GM10266 (cell line): ENCODE measurements around the gene MACROH2A1.

Source experiments
- DNase-seq: peaks from one replicate; pipeline ENCODE4 v3.0.0; 2012; ENCODE audit errors: extremely low spot score
- TF ChIP-seq, protein P1 (sequence below): IDR thresholded peaks from 2 replicates; pipeline ENCODE4 v1.5.1; 2012; ENCODE audit warnings: mild to moderate bottlenecking, low read depth; ENCODE audit not compliant: control insufficient read depth, insufficient read depth; ENCODE audit errors: missing control alignments

Gene MACROH2A1

DNA sequence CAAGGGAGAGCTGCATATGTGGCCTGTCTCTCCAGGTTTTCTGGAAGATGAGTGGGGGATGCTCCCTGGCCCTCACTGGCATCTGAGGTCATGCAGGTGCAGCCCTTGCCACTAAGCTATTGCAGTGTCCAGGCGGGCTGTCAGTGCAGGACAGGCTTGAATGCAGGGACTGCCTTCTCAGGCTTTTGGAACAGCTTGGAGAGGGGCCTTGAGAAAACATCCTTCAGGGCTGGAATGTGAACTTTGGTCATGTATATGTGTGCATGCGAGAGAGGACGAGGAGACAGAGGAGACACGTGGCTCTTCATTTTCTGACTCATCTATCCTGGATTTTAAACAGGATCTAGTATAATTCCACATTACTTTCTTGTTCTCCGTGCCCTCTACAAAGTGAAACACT lies 90.3 kb downstream of the MACROH2A1 start:
- TF ChIP-seq, protein P1, sequence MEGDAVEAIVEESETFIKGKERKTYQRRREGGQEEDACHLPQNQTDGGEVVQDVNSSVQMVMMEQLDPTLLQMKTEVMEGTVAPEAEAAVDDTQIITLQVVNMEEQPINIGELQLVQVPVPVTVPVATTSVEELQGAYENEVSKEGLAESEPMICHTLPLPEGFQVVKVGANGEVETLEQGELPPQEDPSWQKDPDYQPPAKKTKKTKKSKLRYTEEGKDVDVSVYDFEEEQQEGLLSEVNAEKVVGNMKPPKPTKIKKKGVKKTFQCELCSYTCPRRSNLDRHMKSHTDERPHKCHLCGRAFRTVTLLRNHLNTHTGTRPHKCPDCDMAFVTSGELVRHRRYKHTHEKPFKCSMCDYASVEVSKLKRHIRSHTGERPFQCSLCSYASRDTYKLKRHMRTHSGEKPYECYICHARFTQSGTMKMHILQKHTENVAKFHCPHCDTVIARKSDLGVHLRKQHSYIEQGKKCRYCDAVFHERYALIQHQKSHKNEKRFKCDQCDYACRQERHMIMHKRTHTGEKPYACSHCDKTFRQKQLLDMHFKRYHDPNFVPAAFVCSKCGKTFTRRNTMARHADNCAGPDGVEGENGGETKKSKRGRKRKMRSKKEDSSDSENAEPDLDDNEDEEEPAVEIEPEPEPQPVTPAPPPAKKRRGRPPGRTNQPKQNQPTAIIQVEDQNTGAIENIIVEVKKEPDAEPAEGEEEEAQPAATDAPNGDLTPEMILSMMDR, result no peak
- DNase-seq, result no peak

DNA sequence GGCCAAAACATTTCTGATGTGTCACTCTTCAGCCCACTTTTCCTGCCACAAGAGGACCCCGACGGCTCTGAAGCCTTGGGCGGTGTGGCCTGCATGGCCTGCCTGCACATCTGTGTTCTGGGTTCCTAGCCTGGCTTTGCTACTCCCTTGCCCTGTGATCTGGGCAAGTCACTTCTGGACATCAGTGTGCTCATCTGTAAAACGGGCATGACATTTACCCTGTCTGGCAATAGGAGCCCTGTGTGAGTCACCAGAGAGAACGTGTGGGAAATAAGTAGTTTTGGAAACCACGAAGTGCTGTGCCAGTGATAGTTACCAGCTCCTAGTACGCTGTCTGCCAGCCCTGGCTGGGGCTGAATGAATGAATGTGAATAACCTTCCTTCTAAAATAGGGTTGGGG lies 90.8 kb downstream of the MACROH2A1 start:
- TF ChIP-seq, protein P1, result no peak

DNA sequence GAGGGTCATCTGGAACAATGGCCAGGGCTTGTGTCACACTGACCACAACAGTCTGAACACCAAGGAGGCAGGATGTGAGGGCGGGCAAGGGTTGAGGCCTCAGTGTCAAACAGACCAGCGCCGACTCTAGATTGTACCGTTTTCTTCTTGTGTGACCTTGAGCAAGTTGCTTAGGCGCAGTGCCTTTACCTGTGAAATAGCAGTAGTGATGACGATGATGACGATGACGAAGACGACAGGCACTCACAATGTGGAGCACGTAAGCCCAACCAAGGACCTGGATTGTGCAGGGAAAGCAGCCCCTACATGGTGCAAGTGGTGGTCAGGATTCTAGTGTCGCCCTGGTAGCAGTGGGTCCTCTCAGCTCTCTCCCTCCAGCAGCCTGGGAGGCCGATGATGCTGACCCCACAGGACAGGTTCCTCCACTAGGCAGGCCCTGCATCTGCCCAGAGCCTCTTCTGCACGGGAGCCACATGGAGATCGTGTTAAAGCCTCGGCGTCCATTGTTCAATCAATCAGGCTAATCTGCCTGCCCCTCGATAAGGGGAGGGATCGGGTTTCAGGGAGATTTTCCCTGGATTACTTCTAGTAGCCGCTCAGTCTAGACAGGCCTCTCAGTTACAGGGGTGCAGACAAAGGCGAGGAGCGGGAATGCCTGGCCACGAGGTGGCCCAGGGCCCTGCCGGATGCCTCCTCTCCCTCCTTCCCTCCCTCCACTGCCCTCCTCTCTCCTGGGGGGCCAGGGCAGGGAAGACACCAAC lies 91.7 kb downstream of the MACROH2A1 start:
- no peak for DNase-seq
- TF ChIP-seq, protein P1, result no peak

More for the DNA sequence above, 90.8 kb downstream of the MACROH2A1 start:
- DNase-seq, result no peak

DNA sequence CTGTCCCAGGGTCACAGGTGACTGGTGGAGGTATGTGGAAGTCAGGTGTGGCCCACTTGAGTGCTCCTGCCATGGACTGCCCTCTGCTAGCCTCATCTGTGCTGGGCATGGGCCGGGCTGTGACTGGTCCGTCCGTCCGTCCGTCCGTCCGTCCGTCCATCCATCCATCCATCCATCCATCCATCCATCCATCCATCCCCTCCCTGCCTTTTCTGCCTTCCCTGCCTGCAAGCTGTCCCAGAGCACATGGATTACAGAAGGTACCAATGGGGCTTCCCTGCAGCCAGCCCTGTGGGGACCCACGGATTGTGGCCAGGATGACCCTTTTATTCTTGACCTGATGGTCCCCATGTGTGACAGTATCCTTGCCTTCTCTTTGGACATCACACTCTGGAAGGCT lies 92.5 kb downstream of the MACROH2A1 start:
- no peak for DNase-seq
- TF ChIP-seq, protein P1, result no peak

DNA sequence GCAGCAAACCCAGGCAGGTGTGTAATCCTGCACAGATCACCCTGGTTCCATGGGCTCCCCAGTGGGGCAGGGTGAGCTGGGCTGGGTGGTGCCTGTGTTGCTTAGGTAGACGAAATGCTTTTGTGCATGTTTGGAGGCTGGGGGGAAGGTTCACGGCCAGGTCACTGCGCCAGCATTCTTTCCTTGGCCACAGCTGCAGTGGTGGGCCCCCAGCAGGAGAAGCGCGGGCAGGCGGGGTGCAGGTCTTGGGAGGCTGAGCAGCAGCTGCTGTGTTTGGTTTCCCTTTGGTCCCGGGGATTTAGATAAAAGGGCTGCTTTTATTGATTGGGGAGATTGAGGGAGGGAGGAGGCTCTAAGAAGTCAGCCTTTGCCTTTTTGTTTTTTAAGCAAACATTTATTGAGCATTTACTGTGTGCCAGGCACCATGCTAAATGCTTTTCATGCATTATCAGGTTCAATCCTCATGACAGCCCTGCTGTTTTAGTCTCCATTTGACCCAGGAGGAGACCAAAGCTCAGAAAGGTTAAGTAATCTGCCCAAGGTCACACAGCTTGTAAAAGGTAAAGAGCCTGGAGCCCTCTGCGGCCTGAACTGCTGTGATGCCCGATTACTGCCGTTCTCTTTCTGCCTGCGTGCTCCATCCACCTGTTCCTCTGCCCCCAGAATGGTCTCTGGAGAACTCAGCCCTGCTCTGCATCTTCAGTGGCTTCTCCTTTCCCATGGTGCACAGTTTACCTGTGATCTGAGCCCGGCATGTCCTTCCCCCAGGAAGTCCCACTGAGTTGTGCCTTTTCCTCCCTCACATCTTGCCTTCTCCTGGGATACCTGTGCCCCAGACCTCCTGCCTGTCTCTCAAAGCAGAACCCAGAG lies 94.4 kb downstream of the MACROH2A1 start:
- TF ChIP-seq, protein P1, result no peak
- DNase-seq, result no peak

DNA sequence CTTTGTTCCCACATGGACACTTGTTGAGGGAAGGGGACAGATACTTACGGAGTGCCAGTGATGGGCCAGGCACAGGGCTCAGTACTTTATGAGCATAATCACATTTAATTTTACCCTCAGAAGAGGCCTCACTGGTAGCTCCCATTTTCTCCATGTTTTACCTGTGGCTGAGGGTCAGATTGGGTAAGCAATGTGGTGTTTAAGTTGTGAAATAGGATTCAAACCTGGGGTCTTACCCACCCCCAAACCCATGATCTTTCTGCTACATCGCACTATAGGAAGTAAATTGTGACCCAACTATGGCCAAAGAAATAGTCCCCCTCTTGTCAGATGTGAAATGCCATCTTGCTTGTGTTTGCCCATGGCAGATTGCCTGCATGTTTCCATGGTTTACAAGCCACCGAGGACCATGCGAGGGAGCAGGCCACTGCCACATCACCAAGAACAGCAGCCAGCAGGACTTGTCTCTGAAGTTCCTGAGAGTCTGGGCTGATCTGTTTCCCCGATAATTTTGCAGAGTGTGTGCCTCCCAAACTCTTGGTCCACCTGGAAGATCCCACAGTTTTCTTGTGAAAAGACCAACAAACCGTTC lies 95.4 kb downstream of the MACROH2A1 start:
- TF ChIP-seq, protein P1, result no peak
- no peak for DNase-seq
